ENCODE results near the gene ASTN2.

DNA sequence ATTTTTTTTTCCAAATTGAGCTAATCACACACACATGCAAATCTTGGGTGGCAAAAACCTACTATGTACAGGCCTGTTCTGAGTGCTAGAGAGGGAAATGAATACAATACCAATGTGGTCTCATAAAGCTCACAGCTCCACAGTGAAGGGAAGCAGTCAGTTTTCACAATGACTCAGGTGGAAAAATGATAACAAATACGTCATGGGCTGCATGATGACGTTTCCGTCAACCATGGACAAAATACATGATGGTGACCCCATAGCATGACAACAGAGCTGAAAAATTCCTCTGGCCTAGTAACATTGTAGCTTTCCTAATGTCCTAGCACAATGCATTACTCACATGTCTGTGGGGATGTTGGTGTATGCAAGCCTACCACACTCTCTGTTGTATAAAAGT lies 475.2 kb downstream of the ASTN2 start:
- TF ChIP-seq YY1 (IDR thresholded peaks at IDR 0.05; ENCODE audit: insufficient read depth, insufficient read length): no peak
- TF ChIP-seq ZNF274 (IDR thresholded peaks at IDR 0.05; ENCODE audit: low read depth, low read length): no peak
- no peak for TF ChIP-seq SUZ12 (IDR thresholded peaks at IDR 0.05; ENCODE audit: extremely low read depth, insufficient read depth, insufficient read length)

All from NT2/D1 (cell line).